OCI-LY7 (cell line): ENCODE data around the gene PIEZO1.

Source experiments
- EZH2phosphoT487 ChIP-seq: fragments of 200-600 bp; sonication (generic); IDR thresholded peaks from 2 replicates; pipeline ENCODE4 v1.6.1; 2018; ENCODE audit warnings: low read depth, borderline replicate concordance, mild to moderate bottlenecking, mixed run types, antibody characterized with exemption, low read length, moderate library complexity, mixed read lengths
- TF ChIP-seq, protein P1 (sequence below): fragments of 200-600 bp; sonication (generic); conservative IDR thresholded peaks from 2 replicates; pipeline ENCODE4 v1.5.1; 2014; ENCODE audit warnings: mild to moderate bottlenecking, antibody characterized with exemption, low read length, moderate library complexity, mixed read lengths

GRCh38 chr16:88759245-88759975 is 25.6 kb downstream of the PIEZO1 start:
- TF ChIP-seq, protein P1, sequence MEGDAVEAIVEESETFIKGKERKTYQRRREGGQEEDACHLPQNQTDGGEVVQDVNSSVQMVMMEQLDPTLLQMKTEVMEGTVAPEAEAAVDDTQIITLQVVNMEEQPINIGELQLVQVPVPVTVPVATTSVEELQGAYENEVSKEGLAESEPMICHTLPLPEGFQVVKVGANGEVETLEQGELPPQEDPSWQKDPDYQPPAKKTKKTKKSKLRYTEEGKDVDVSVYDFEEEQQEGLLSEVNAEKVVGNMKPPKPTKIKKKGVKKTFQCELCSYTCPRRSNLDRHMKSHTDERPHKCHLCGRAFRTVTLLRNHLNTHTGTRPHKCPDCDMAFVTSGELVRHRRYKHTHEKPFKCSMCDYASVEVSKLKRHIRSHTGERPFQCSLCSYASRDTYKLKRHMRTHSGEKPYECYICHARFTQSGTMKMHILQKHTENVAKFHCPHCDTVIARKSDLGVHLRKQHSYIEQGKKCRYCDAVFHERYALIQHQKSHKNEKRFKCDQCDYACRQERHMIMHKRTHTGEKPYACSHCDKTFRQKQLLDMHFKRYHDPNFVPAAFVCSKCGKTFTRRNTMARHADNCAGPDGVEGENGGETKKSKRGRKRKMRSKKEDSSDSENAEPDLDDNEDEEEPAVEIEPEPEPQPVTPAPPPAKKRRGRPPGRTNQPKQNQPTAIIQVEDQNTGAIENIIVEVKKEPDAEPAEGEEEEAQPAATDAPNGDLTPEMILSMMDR: no peak
- no peak for TF ChIP-seq EZH2phosphoT487
